GM19025 (cell line): ENCODE data around the gene PCDHGA10.
"Not testable (repeated sequence)": the region's sequence is repeated elsewhere in the genome, so short reads cannot be mapped to it uniquely, and the experiment has no call there.

Experiments
- ATAC-seq: cut with Tn5 transposase; IDR thresholded peaks from one replicate; pipeline ENCODE4 v1.9.1; 2021; ENCODE audit warnings: mild to moderate bottlenecking, low read depth, moderate library complexity; ENCODE audit not compliant: unreplicated experiment

Gene PCDHGA10

DNA sequence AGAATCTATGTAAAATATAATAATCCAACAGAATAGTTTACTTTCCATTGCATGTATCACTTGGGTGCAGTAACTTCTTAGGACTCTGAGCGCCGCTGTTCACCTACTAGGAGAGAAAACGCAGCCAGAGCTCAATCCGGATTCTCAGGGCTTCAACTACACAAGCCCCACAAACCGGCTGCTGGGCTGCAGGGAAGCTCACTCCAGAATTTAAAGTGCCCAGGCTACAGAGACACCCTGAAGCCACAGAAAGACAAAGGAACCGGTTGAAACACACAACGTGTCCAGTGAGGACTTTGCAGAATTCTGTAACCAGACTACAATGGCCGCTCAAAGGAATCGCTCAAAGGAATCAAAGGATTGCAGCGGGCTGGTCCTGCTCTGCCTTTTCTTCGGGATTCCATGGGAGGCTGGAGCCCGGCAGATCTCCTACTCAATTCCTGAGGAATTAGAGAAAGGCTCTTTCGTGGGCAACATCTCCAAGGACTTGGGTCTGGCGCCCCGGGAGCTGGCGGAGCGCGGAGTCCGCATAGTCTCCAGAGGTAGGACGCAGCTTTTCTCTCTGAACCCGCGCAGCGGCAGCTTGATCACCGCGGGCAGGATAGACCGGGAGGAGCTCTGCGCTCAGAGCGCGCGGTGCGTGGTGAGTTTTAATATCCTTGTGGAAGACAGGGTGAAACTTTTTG is at the start of gene PCDHGA10:
PCDHGA10 (plus strand) TSS at position 134 of the 686 bp plus-strand sequence; CDS start at position 323, 189 bp downstream.
- no peak for ATAC-seq

GRCh38 chr5:141363952-141364660 is 48.7 kb upstream of the PCDHGA10 start, which contains the start of gene PCDHGA5:
Gene PCDHGA5, plus strand, starts transcription at chr5:141364162. Its CDS starts 169 bp downstream, at chr5:141364331.
- ATAC-seq: no peak

DNA sequence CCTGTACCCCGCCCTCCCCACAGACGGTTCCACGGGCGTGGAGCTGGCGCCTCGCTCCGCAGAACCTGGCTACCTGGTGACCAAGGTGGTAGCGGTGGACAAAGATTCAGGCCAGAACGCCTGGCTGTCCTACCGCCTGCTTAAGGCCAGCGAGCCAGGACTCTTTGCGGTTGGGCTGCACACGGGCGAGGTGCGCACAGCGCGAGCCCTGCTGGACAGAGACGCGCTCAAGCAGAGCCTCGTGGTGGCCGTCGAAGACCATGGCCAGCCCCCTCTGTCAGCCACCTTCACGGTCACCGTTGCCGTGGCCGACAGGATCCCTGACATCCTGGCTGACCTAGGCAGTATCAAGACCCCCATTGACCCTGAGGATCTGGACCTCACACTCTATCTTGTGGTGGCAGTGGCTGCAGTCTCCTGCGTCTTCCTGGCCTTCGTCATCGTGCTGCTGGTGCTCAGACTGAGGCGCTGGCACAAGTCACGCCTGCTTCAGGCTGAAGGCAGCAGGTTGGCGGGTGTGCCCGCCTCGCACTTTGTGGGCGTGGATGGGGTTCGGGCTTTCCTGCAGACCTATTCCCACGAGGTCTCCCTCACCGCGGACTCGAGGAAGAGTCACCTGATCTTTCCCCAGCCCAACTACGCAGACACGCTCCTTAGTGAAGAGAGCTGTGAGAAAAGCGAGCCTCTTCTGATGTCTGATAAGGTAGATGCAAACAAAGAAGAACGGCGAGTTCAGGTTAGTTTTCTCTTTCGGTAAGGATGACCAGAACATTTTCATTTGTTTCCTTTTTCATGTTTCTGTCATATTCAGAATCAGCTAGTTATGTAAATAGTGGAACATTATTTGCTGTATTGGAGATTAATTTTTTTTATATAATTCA is 46.5 kb upstream of the PCDHGA10 start:
- ATAC-seq: no peak

DNA sequence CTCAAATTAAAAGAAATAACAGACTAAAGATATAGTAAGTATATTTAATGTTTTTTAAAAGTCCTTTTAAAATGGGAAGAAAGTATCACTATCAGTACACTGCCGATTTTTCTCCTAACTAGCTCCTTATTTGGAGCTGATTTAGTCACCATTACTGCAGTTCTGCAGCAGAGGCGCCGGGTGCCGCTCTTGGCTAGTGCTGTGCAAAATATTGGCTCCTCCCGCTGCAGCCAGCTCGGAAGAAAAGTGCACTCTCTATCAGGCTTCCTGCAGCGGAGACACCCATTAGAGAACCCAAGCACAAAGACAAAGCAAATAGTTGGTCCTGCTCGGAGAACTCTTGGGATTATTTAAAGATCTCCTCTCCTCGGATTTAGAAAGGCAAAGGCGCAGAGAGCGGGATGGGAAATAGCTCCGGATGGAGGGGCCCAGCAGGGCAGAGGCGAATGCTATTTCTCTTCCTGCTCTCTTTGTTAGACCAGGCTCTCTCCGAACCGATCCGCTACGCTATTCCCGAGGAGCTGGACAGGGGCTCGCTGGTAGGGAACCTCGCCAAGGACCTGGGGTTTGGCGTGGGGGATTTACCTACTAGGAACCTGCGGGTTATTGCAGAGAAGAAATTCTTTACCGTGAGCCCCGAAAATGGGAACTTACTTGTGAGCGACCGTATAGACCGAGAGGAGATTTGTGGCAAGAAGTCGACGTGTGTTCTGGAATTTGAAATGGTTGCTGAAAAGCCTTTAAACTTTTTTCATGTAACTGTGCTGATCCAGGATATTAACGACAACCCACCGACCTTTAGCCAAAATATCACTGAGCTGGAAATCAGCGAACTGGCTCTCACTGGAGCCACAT is 42.6 kb upstream of the PCDHGA10 start, which contains the start of gene PCDHGB3:
PCDHGB3 (plus strand) TSS at position 249 of the 855 bp plus-strand sequence; CDS start at position 402, 153 bp downstream.
- no peak for ATAC-seq

DNA sequence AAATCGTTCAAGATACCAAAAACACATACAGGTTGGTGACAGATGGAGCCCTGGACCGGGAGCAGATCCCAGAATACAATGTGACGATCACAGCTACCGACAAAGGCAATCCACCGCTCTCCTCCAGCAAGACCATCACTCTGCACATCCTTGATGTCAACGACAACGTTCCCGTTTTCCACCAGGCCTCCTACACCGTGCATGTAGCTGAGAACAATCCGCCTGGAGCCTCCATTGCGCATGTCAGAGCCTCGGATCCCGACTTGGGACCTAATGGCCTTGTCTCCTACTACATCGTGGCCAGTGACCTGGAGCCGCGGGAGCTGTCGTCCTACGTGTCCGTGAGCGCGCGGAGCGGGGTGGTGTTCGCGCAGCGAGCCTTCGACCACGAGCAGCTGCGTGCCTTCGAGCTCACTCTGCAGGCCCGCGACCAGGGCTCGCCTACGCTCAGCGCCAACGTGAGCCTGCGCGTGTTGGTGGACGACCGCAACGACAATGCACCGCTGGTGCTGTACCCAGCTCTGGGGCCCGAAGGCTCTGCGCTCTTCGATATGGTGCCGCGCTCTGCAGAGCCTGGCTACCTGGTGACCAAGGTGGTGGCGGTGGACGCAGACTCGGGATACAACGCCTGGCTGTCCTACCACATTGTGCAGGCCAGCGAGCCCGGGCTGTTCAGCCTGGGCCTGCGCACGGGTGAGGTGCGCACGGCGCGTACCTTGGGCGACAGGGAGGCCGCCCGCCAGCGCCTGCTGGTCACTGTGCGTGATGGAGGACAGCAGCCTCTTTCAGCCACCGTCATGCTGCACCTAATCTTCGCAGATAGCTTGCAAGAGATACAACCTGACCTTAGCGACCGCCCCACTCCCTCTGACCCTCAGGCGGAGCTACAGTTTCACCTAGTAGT is 41.0 kb upstream of the PCDHGA10 start:
- no peak for ATAC-seq

GRCh38 chr5:141373673-141374317 is 39.0 kb upstream of the PCDHGA10 start, which contains the start of gene PCDHGA6:
Gene PCDHGA6, plus strand, starts transcription at chr5:141373891. Its CDS starts 193 bp downstream, at chr5:141374084.
- ATAC-seq: no peak

GRCh38 chr5:141374627-141375026 is 38.2 kb upstream of the PCDHGA10 start:
- no peak for ATAC-seq

DNA sequence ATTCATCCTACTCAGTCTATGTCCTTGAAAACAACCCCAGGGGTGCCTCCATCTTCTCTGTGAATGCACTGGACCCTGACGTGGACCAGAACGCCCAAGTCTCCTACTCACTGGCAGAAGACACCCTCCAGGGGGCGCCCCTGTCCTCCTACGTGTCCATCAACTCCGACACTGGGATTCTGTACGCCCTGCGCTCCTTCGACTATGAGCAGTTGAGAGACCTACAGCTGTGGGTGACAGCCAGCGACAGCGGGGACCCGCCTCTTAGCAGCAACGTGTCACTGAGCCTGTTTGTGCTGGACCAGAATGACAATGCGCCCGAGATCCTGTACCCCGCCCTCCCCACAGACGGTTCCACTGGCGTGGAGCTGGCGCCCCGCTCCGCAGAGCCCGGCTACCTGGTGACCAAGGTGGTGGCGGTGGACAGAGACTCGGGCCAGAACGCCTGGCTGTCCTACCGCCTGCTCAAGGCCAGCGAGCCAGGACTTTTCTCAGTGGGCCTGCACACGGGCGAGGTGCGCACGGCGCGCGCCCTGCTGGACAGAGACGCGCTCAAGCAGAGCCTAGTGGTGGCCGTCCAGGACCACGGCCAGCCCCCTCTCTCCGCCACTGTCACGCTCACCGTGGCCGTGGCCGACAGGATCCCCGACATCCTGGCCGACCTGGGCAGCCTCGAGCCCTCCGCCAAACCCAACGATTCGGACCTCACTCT is 37.2 kb upstream of the PCDHGA10 start:
- not testable (repeated sequence) for ATAC-seq

DNA sequence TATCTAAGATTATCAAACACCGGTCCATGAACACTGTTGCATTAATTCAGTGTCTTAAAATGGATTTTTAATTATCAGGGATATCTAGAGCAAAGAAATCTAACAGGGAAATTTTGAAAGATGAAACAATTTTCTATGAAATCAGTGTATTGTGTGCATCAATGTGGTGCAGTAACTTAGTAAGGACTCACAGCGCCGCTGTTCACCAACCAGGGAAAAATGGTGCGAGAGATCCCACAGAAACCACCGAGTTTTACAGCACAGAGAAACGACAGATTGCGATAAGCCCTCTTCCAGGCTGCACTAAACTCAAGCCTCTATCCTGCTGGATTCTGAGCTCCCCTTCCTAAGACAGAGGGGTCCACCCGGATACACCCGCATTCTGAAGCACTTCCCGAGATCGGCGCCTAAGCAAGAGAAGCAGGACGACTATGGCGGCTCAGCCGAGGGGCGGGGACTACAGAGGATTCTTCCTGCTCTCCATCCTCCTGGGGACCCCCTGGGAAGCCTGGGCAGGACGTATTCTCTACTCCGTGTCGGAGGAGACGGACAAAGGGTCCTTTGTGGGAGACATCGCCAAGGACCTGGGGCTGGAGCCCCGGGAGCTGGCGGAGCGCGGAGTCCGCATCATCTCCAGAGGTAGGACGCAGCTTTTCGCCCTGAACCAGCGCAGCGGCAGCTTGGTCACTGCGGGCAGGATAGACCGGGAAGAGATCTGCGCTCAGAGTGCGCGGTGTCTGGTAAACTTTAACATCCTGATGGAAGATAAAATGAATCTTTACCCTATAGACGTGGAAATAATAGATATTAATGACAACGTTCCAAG is 30.1 kb upstream of the PCDHGA10 start, which contains the start of gene PCDHGA7:
PCDHGA7 (plus strand) TSS at position 274 of the 826 bp plus-strand sequence; CDS start at position 432, 158 bp downstream.
- ATAC-seq: no peak

DNA sequence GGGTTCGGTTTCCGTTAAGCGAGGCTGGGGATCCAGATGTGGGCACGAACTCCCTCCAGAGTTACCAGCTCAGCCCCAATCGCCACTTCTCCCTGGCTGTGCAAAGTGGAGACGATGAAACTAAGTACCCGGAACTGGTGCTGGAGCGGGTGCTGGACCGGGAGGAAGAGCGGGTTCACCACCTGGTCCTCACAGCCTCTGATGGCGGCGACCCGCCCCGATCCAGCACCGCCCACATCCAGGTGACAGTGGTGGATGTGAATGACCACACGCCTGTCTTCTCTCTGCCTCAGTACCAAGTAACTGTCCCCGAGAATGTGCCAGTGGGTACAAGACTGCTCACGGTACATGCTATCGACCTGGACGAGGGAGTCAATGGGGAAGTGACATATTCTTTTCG is 29.4 kb upstream of the PCDHGA10 start:
- no peak for ATAC-seq

DNA sequence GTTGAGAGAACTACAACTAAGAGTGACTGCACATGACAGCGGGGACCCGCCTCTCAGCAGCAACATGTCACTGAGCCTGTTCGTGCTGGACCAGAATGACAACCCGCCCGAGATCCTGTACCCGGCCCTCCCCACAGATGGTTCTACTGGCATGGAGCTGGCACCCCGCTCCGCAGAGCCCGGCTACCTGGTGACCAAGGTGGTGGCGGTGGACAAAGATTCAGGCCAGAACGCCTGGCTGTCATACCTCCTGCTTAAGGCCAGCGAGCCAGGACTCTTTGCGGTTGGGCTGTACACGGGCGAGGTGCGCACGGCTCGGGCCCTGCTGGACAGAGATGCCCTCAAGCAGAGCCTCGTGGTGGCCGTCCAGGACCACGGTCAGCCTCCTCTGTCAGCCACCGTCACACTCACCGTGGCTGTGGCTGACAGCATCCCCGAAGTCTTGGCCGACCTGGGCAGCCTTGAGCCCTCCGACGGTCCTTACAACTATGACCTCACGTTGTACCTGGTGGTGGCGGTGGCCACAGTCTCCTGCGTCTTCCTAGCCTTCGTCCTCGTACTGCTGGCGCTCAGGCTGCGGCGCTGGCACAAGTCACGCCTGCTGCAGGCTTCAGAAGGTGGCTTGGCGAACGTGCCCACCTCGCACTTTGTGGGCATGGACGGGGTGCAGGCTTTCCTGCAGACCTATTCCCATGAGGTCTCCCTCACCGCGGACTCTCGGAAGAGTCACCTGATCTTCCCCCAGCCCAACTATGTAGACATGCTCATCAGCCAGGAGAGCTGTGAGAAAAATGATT is 28.1 kb upstream of the PCDHGA10 start:
- no peak for ATAC-seq

- ATAC-seq: not testable (repeated sequence)
These were observed 25.1 kb upstream of the PCDHGA10 start, which contains the start of gene PCDHGB4 for GRCh38 chr5:141387557-141388311. Gene PCDHGB4, plus strand, starts transcription at chr5:141387698. Its CDS starts 187 bp downstream, at chr5:141387885.

GRCh38 chr5:141388661-141389060 is 24.1 kb upstream of the PCDHGA10 start:
- ATAC-seq: no peak

- ATAC-seq: no peak
These were observed 23.4 kb upstream of the PCDHGA10 start for GRCh38 chr5:141389153-141390042.
